ENCODE measurements around the gene TMEM178A.

Gene TMEM178A

DNA sequence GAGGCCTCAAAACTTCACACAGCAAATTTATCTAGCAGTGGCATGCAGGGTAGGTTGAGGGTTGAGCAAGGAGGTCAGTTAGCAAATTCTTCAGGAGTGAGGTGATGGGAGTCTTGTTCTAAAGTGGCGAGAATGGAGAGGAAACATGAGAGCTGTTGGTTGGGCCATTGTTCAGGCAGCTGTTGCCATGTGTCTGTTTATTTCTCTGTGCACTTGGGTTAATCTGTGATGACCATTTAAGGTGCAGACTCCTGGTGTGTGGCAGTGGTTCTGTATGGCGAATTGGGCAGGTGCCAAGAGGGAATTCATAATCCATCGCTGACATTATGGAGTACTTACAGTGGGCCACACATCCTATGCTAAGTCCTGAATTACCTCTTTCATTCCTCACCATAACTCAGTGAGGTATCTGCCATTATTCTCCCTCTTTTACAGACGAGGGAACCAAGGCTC is 30.4 kb downstream of the TMEM178A start:
- H3K4me3 ChIP-seq (ENCODE audit: low read depth, low read length): no peak overlapping the region
- no peak for DNase-seq (ENCODE audit: low read depth)
- TF ChIP-seq, protein P1, sequence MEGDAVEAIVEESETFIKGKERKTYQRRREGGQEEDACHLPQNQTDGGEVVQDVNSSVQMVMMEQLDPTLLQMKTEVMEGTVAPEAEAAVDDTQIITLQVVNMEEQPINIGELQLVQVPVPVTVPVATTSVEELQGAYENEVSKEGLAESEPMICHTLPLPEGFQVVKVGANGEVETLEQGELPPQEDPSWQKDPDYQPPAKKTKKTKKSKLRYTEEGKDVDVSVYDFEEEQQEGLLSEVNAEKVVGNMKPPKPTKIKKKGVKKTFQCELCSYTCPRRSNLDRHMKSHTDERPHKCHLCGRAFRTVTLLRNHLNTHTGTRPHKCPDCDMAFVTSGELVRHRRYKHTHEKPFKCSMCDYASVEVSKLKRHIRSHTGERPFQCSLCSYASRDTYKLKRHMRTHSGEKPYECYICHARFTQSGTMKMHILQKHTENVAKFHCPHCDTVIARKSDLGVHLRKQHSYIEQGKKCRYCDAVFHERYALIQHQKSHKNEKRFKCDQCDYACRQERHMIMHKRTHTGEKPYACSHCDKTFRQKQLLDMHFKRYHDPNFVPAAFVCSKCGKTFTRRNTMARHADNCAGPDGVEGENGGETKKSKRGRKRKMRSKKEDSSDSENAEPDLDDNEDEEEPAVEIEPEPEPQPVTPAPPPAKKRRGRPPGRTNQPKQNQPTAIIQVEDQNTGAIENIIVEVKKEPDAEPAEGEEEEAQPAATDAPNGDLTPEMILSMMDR (IDR thresholded peaks at IDR 0.05; ENCODE audit: control insufficient read depth, extremely low read depth, insufficient read depth): no peak

DNA sequence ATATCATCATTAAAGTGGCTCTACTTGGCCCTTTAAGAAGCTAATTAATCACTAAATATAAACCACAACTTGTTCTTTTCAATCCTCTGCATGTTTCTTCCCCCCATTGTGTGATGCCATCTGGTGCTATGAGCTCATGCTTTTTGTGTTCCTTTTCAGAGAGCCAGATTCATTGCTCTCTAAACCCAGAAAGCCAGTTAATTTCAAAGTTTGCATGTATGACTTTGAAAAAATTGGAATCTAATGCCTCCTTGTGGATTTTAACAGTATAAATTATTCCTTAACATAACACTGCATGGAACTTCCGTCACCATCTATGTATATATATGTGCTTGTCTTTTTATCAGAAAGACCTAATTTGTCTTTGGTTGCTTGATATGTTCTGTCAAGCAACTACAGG is 31.1 kb downstream of the TMEM178A start:
- DNase-seq (ENCODE audit: low read depth): no peak
- no peak overlapping the region for H3K4me3 ChIP-seq (ENCODE audit: low read depth, low read length)
- TF ChIP-seq, protein P1 (IDR thresholded peaks at IDR 0.05; ENCODE audit: control insufficient read depth, extremely low read depth, insufficient read depth): peak; percentile 8; the same call in 1 of the 2 replicates

DNA sequence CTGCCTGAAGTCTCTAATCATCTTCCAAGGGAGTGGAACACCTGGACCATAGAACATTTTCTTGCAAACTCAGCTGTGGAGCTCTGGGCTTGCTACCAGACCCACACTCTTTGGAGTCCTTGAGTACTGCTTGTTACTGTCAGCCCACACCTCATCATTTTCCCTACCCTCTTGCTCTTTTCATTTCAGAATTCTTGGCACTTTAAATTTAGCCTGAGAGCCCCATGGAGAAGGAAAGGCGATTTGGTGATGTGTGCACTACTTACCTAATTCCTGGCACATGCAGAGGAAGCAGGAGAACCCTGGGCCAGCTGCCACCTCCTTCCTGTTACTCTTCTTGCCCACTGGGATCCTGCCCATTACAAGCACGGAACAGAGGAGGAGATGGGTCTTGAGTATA is 31.7 kb downstream of the TMEM178A start:
- no peak overlapping the region for H3K4me3 ChIP-seq (ENCODE audit: low read depth, low read length)
- TF ChIP-seq, protein P1 (IDR thresholded peaks at IDR 0.05; ENCODE audit: control insufficient read depth, extremely low read depth, insufficient read depth): no peak
- DNase-seq (ENCODE audit: low read depth): no peak

DNA sequence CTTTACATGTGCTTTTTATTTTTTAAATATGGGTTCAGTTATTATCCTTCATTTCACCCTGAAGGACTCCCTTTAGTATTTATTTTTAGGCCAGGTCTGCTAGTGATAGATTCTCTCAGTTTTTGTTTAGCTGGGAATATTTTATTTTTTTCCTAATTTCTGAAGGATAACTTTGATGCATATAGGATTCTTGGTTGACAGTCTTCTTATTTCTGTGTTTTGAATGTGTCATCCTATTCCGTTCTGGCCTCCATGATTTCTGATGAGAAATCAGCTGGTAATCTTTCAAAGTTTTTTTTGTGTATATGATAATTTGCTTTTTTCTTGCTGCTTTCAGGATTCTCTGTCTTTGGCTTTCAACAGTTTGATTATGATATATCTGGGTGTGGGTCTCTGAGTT is 35.4 kb downstream of the TMEM178A start:
- no peak overlapping the region for H3K4me3 ChIP-seq (ENCODE audit: low read depth, low read length)
- no peak for DNase-seq (ENCODE audit: low read depth)
- TF ChIP-seq, protein P1 (IDR thresholded peaks at IDR 0.05; ENCODE audit: control insufficient read depth, extremely low read depth, insufficient read depth): no peak

DNA sequence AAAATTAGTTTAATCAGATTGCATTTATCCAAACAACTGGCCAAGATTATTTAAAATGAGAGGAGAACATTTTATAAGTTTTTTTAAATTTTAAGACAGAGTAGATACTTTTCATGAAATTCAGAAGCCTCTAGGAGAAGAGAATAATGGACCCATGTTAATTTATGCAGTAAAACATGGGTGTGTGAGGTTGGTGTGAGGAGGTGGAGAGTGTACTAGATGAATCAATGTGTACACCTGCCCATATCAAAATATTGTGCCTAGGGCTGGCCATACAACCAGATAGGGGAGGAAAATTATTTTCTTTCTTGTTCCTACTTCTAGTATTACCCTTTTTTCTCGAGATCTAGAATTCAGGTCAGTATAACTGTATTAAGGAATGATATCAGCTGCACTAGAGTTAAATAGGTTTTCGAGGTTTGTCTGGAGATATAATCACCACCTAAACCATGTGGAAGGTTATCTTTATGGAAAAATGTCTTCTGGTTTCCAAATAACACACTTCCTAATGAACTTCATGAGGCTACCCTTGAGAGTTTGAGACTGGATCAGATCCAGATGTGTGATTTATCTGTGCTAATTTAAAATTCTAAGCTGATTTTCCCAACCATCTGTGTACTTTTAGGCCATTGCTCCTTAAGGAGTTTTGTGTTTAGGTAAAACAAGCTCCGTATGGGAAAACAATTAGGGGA is 37.6 kb downstream of the TMEM178A start:
- no peak overlapping the region for H3K4me3 ChIP-seq (ENCODE audit: low read depth, low read length)
- TF ChIP-seq, protein P1 (IDR thresholded peaks at IDR 0.05; ENCODE audit: control insufficient read depth, extremely low read depth, insufficient read depth): no peak
- no peak for DNase-seq (ENCODE audit: low read depth)

DNA sequence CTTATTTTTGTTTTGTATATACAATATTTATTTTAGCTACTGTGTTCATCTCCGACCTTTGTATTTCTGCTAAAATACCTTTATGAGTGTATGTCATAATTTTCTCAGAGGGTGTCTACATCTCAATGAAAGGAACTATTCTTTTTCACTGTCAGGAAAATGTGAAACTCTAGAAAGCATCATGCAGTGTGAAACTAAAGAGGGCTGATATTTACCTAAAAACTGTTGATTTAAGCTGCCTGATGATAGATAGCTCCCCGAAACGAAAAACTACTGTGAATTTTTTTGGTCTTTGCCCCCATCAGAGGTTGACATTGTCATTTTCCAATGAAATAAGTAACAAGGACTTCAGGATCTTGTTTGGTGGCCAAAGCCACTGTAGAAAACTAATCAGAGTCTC is 38.8 kb downstream of the TMEM178A start:
- no peak overlapping the region for H3K4me3 ChIP-seq (ENCODE audit: low read depth, low read length)
- TF ChIP-seq, protein P1 (IDR thresholded peaks at IDR 0.05; ENCODE audit: control insufficient read depth, extremely low read depth, insufficient read depth): no peak
- DNase-seq (ENCODE audit: low read depth): no peak

DNA sequence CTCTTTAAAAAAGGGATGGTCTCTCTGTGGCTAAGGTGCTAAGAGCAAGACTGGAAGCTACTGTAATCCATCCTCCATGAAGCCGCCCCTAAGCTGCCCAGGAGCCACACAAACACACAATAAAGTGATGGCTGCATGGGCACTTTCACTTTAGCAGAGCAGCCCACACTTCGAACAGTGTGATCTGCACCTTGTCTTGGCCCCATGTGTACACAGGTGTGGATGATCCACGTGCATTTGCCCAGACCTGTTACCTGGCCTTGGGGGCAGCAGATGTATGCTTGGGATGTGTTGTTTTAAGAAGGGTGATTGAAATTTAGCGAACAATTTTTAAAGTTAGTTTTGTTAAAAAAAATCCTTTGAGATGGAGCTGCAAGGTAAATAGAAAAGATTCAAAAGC is 39.9 kb downstream of the TMEM178A start:
- TF ChIP-seq, protein P1 (IDR thresholded peaks at IDR 0.05; ENCODE audit: control insufficient read depth, extremely low read depth, insufficient read depth): no peak
- no peak overlapping the region for H3K4me3 ChIP-seq (ENCODE audit: low read depth, low read length)
- DNase-seq (ENCODE audit: low read depth): no peak

All from LNCaP clone FGC (cell line).